Measurements from ENCODE around the gene ENTHD1.

The ENTHD1 gene

GRCh38 chr22:39920134-39920743, 26.7 kb upstream of the ENTHD1 start:
- no peak for DNase-seq (ENCODE audit: insufficient read length)
- TF ChIP-seq POLR2A (IDR thresholded peaks at IDR 0.05; ENCODE audit: low read depth, low read length) (no peak), TAF1 (IDR thresholded peaks at IDR 0.05; ENCODE audit: borderline replicate concordance, low read depth, low read length) (no peak), POLR2AphosphoS5 (IDR thresholded peaks at IDR 0.05; ENCODE audit: low read depth, low read length) (no peak)

DNA sequence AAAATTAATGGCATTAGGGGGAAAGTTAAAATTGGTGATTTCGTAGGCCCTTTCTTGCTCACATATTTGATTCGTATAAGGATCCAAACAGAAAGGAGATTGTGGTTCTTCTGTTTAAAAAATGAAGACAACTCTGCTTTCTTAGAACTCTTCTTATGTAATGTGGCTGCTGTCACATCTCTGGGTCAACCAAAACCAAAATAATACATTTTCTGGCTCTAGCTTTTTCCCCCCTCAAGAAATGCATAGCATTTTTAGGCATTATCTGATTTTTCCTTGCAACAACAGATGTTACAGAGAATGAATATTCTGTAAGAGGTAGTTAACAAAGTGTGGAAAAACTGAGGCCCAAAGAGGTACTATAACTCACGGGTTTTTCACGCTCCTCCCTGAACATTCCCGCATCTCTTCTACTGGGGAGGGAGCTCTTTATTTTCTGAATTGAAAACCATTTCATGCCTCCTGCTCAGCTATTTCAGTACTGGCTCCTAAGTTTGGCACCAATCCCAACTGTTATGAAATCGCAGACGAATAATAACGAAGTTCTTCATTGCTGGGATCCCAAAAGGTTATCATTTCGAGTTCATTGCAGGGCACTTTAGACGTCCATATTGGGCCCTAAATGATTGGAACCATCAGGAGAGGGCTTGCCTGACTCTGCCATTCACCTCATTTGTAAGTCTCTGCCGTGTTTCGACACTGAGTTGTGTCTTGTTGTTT, 24.4 kb upstream of the ENTHD1 start:
- TF ChIP-seq POLR2A (IDR thresholded peaks at IDR 0.05; ENCODE audit: low read depth, low read length), result no peak
- TF ChIP-seq POLR2AphosphoS5 (IDR thresholded peaks at IDR 0.05; ENCODE audit: low read depth, low read length), result no peak
- TF ChIP-seq TAF1 (IDR thresholded peaks at IDR 0.05; ENCODE audit: borderline replicate concordance, low read depth, low read length), result no peak
- no peak for DNase-seq (ENCODE audit: insufficient read length)
- no peak for FAIRE-seq

More at GRCh38 chr22:39920134-39920743, 26.7 kb upstream of the ENTHD1 start:
- FAIRE-seq, result no peak

DNA sequence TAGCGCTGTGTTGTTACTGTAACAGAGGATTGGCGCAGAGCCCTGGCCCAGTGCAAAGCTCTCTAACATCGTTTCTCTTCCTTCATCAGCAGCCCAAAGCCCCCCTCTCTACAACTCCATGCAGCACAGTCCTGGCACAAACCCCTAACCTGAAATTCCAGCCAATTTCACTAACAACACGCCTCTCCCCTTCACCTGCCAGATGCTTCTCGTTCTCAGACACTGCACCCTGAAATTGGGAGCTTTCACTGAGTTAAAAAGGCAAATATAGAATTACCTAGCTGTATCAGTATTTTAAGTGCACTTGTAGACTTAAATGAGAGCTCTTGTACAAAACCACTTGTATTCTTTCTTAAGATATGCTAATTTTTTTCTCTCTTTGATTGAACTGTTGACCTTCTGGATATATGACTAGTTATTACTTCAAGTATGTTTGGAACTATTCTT, 23.7 kb upstream of the ENTHD1 start:
- FAIRE-seq (no peak), DNase-seq (ENCODE audit: insufficient read length) (no peak)
- TF ChIP-seq POLR2AphosphoS5 (IDR thresholded peaks at IDR 0.05; ENCODE audit: low read depth, low read length) (no peak), POLR2A (IDR thresholded peaks at IDR 0.05; ENCODE audit: low read depth, low read length) (no peak), TAF1 (IDR thresholded peaks at IDR 0.05; ENCODE audit: borderline replicate concordance, low read depth, low read length) (no peak)

- no peak for TF ChIP-seq TAF1 (IDR thresholded peaks at IDR 0.05; ENCODE audit: borderline replicate concordance, low read depth, low read length)
- no peak for TF ChIP-seq POLR2A (IDR thresholded peaks at IDR 0.05; ENCODE audit: low read depth, low read length)
- TF ChIP-seq POLR2AphosphoS5 (IDR thresholded peaks at IDR 0.05; ENCODE audit: low read depth, low read length), result no peak
- DNase-seq (ENCODE audit: insufficient read length), result no peak
- FAIRE-seq, result no peak
Observed at GRCh38 chr22:39916496-39916895, 22.9 kb upstream of the ENTHD1 start.

DNA sequence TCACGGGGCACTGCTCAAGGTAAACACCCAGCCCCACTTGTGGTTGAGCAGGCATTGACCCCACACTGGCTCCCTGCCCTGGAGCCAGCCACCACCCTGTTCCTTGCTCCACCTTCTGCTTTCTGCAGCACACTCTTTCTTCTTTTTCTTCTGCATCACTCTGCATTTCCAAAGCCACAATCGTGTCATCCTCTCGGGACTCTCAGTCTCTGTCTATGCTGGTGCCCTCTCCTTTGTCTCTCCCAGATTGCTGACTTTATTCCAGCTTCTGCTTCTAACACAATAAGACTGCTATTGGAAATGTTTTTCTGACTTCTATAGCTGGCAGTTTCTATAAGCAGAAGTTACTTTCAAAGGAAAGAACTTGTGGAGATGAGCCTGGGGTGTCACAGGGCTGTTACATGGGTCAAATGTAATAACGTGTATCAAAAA, 21.8 kb upstream of the ENTHD1 start:
- DNase-seq (ENCODE audit: insufficient read length) (no peak), FAIRE-seq (no peak)
- TF ChIP-seq TAF1 (IDR thresholded peaks at IDR 0.05; ENCODE audit: borderline replicate concordance, low read depth, low read length), result no peak
- TF ChIP-seq POLR2AphosphoS5 (IDR thresholded peaks at IDR 0.05; ENCODE audit: low read depth, low read length), result no peak

GRCh38 chr22:39914584-39914983, 21.0 kb upstream of the ENTHD1 start:
- DNase-seq (ENCODE audit: insufficient read length) (no peak), FAIRE-seq (no peak)
- no peak for TF ChIP-seq POLR2AphosphoS5 (IDR thresholded peaks at IDR 0.05; ENCODE audit: low read depth, low read length)
- no peak for TF ChIP-seq TAF1 (IDR thresholded peaks at IDR 0.05; ENCODE audit: borderline replicate concordance, low read depth, low read length)
- no peak for TF ChIP-seq POLR2A (IDR thresholded peaks at IDR 0.05; ENCODE audit: low read depth, low read length)

GRCh38 chr22:39913886-39914285, 20.3 kb upstream of the ENTHD1 start:
- FAIRE-seq, result no peak
- no peak for DNase-seq (ENCODE audit: insufficient read length)
- TF ChIP-seq POLR2AphosphoS5 (IDR thresholded peaks at IDR 0.05; ENCODE audit: low read depth, low read length), result no peak
- no peak for TF ChIP-seq TAF1 (IDR thresholded peaks at IDR 0.05; ENCODE audit: borderline replicate concordance, low read depth, low read length)

DNA sequence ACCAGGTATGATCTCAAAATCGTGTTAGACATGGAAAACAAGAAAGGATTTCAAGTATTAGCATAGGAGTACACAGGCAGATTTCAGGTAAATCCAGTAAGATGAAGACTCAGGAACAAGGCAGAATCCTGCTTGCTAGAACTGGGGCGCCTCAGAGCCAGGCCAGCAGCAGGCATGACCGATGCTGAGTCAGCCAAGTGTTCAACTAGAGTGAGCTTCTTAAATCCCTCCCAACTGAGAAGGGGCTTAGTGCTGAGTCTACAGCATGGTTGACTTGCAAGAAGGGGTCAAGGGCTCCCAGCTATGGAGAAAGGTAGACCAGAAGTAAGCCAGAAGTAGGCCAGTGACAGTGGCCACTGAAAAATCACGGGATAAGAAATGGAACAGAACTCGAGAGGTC, 19.8 kb upstream of the ENTHD1 start:
- TF ChIP-seq POLR2AphosphoS5 (IDR thresholded peaks at IDR 0.05; ENCODE audit: low read depth, low read length) (no peak), TAF1 (IDR thresholded peaks at IDR 0.05; ENCODE audit: borderline replicate concordance, low read depth, low read length) (no peak), POLR2A (IDR thresholded peaks at IDR 0.05; ENCODE audit: low read depth, low read length) (no peak)
- FAIRE-seq, result no peak

GRCh38 chr22:39910876-39911613, 17.5 kb upstream of the ENTHD1 start:
- TF ChIP-seq TAF1 (IDR thresholded peaks at IDR 0.05; ENCODE audit: borderline replicate concordance, low read depth, low read length) (no peak), POLR2A (IDR thresholded peaks at IDR 0.05; ENCODE audit: low read depth, low read length) (no peak), POLR2AphosphoS5 (IDR thresholded peaks at IDR 0.05; ENCODE audit: low read depth, low read length) (no peak)
- DNase-seq (ENCODE audit: insufficient read length), result no peak
- no peak for FAIRE-seq

More for the DNA sequence above, 19.8 kb upstream of the ENTHD1 start:
- DNase-seq (ENCODE audit: insufficient read length), result no peak

DNA sequence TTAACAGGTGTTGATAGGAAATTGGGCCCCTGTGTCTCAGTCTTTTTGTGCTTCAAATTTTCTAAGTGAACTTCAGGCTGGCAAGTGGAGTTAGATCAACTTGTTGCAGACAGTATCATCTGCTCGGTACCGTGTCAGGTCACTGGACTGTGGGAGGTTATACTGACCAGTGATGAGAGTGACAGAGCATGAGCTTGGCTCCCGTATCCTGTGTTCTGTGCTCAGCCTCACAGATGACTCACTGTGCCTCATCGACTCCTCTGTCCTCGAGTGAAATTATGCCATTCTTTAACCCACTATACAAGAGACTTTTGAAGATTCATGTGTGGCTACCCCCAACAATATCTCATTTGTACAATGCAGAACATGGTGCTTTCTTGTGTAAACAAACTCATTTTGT, 15.2 kb upstream of the ENTHD1 start:
- no peak for DNase-seq (ENCODE audit: insufficient read length)
- TF ChIP-seq TAF1 (IDR thresholded peaks at IDR 0.05; ENCODE audit: borderline replicate concordance, low read depth, low read length), result no peak
- FAIRE-seq, result no peak

DNA sequence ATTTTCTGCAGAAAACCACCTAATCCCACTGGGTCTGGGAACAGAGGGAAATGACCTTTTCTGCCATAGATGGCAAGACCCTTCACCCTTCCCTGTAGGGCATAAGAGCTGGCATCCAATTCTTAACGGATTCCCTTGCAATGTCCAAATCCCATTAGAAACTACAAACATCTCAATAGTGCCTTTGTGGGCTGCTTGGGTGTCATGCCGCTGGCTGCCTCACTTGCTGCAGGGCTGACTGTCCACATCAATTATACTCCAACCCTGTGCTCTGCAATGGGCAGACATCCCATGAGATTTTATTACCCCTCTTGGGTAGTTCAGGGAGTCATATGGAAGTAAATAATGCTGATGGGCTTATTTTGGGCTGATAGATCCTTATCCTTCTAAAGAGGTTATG, 14.6 kb upstream of the ENTHD1 start:
- no peak for TF ChIP-seq POLR2A (IDR thresholded peaks at IDR 0.05; ENCODE audit: low read depth, low read length)
- no peak for TF ChIP-seq POLR2AphosphoS5 (IDR thresholded peaks at IDR 0.05; ENCODE audit: low read depth, low read length)
- TF ChIP-seq TAF1 (IDR thresholded peaks at IDR 0.05; ENCODE audit: borderline replicate concordance, low read depth, low read length), result no peak
- FAIRE-seq, result no peak

More for the DNA sequence above, 14.6 kb upstream of the ENTHD1 start:
- DNase-seq (ENCODE audit: insufficient read length), result no peak
